Tibial artery (tissue), 4 donors: ENCODE results near the gene FYB1.

ENCODE experiments used
- DNase-seq, 2 donors: peaks; one replicate each; pipeline ENCODE4 v3.0.0-alpha.2; 2019
- H3K27ac ChIP-seq, 2 donors: fragments of 200-600 bp; sonication (generic) in 1 of 2; 1 replicate in 1 of 2; 2 replicates in 1 of 2; pipeline ENCODE4 v1.5.1; 2018 to 2019; ENCODE audit warnings: mild to moderate bottlenecking in 1 of 2
- H3K27me3 ChIP-seq, 2 donors: fragments of 200-600 bp; sonication (generic) in 1 of 2; one replicate each; pipeline versions ENCODE4 v1.5.1 to v1.6.0; 2016 to 2019
- H3K36me3 ChIP-seq, 3 donors: fragments of 200-600 bp; sonication (generic) in 2 of 3; one replicate each; pipeline ENCODE4 v1.5.1; 2016 to 2019; ENCODE audit warnings: mild to moderate bottlenecking in 2 of 3
- H3K4me1 ChIP-seq, 4 donors: fragments of 200-600 bp; sonication (generic) in 2 of 4; 1 replicate in 3 of 4; 2 replicates in 1 of 4; pipeline ENCODE4 v1.5.1; 2016 to 2019
- H3K4me3 ChIP-seq, 2 donors: fragments of 200-600 bp; sonication (generic) in 1 of 2; 1 replicate in 1 of 2; 2 replicates in 1 of 2; pipeline ENCODE4 v1.5.1; 2018 to 2019; ENCODE audit warnings: mild to moderate bottlenecking in 2 of 2
- H3K9me3 ChIP-seq, 3 donors: fragments of 200-600 bp; sonication (generic) in 1 of 3; one replicate each; pipeline ENCODE4 v1.5.1; 2016 to 2019
- CTCF ChIP-seq, 2 experiments: fragments of 200-600 bp in 1 of 2; fragments of 450-650 bp in 1 of 2; IDR thresholded peaks; one replicate each; pipeline ENCODE4 v1.5.1; 2017 to 2019; ENCODE audit warnings: antibody characterized with exemption in 2 of 2, mild to moderate bottlenecking in 1 of 2, moderate library complexity in 1 of 2
- intact Hi-C: fragments of 100-400 bp; cut with DNase I; formaldehyde crosslinking; loops from one replicate; pipeline ENCODE4 v1.15.0; 2023; ENCODE audit warnings: low total_unique reads

The FYB1 gene

GRCh38 chr5:39260095-39260494 is 40.7 kb upstream of the FYB1 start:
- Histone ChIP-seq H3K27me3 (no peaks in the 10 kb centered on the region), H3K36me3 (no peaks in the 10 kb centered on the region), H3K4me3 (no peak overlapping the region), H3K27ac (no peak overlapping the region), H3K4me1 (no peaks in the 10 kb centered on the region), H3K9me3 (no peaks in the 10 kb centered on the region)
- intact Hi-C loops = no loop called here
- no peak for DNase-seq
- TF ChIP-seq CTCF (IDR thresholded peaks at IDR 0.05) = no peak

- no peak for DNase-seq
- Histone ChIP-seq H3K36me3 (no peaks in the 10 kb centered on the region), H3K4me3 (no peak overlapping the region), H3K9me3 (no peaks in the 10 kb centered on the region), H3K27me3 (no peaks in the 10 kb centered on the region), H3K4me1 (no peaks in the 10 kb centered on the region), H3K27ac (no peak overlapping the region)
- intact Hi-C loops = no loop called here
- TF ChIP-seq CTCF (IDR thresholded peaks at IDR 0.05) = no peak
Measured at GRCh38 chr5:39257554-39257953, 38.2 kb upstream of the FYB1 start.

- Histone ChIP-seq H3K4me1 (no peaks in the 10 kb centered on the region), H3K27ac (no peak overlapping the region), H3K4me3 (no peak overlapping the region), H3K9me3 (no peaks in the 10 kb centered on the region), H3K27me3 (no peaks in the 10 kb centered on the region), H3K36me3 (no peaks in the 10 kb centered on the region)
- DNase-seq = no peak
- TF ChIP-seq CTCF (IDR thresholded peaks at IDR 0.05) = no peak
- intact Hi-C loops = no loop called here
Measured at GRCh38 chr5:39256477-39257235, 37.3 kb upstream of the FYB1 start.

- DNase-seq = no peak
- TF ChIP-seq CTCF (IDR thresholded peaks at IDR 0.05) = no peak
- no peaks in the 10 kb centered on the region for H3K27me3 ChIP-seq
- no peak overlapping the region for H3K27ac ChIP-seq
- no peaks in the 10 kb centered on the region for H3K9me3 ChIP-seq
- no peaks in the 10 kb centered on the region for H3K4me1 ChIP-seq
- intact Hi-C loops = no loop called here
- H3K4me3 ChIP-seq = no peak overlapping the region
- H3K36me3 ChIP-seq = no peaks in the 10 kb centered on the region
Measured at GRCh38 chr5:39255406-39255805, 36.0 kb upstream of the FYB1 start.

GRCh38 chr5:39254671-39255070 is 35.3 kb upstream of the FYB1 start:
- H3K27ac ChIP-seq = no peak overlapping the region

More at GRCh38 chr5:39254671-39255070, 35.3 kb upstream of the FYB1 start:
- intact Hi-C loops = no loop called here
- H3K36me3 ChIP-seq = no peaks in the 10 kb centered on the region
- no peak for TF ChIP-seq CTCF (IDR thresholded peaks at IDR 0.05)
- no peaks in the 10 kb centered on the region for H3K4me1 ChIP-seq
- H3K27me3 ChIP-seq = no peaks in the 10 kb centered on the region
- DNase-seq = no peak
- H3K9me3 ChIP-seq = no peaks in the 10 kb centered on the region
- no peak overlapping the region for H3K4me3 ChIP-seq
